ENCODE results near the gene OSBPL7.

DNA sequence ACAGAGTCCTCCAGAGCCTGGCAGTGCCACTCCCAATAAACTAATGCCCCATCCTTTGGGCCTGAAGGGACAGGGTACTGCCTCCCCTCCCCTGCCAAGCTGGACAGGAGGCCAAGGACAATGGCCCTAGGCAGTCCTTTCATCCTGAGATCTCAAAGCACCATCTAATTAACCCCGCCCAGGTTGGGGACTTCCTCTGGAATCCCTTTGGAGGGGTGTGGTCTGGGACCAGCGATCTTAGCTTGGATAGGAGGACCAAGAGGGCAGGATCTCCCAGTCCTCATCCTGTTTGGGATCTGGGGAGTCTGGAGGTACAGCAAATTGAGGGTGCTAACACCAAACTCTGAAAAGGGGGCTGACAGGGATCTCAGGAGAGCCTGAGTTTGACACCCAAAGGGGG lies 47.5 kb upstream of the OSBPL7 start:
- TF ChIP-seq, protein P1, sequence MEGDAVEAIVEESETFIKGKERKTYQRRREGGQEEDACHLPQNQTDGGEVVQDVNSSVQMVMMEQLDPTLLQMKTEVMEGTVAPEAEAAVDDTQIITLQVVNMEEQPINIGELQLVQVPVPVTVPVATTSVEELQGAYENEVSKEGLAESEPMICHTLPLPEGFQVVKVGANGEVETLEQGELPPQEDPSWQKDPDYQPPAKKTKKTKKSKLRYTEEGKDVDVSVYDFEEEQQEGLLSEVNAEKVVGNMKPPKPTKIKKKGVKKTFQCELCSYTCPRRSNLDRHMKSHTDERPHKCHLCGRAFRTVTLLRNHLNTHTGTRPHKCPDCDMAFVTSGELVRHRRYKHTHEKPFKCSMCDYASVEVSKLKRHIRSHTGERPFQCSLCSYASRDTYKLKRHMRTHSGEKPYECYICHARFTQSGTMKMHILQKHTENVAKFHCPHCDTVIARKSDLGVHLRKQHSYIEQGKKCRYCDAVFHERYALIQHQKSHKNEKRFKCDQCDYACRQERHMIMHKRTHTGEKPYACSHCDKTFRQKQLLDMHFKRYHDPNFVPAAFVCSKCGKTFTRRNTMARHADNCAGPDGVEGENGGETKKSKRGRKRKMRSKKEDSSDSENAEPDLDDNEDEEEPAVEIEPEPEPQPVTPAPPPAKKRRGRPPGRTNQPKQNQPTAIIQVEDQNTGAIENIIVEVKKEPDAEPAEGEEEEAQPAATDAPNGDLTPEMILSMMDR (IDR thresholded peaks at IDR 0.05; ENCODE audit: low read length), result no peak
- no peak for TF ChIP-seq EZH2 (IDR thresholded peaks at IDR 0.05; ENCODE audit: borderline replicate concordance, low read length)

Data from OCI-LY1 (cell line).